Left kidney (tissue), 2 donors: ENCODE results near the gene ATP5ME. TPM values are rescaled to one million over a fixed set of nuclear protein-coding genes. Genes with fewer than 3 reads are reported as not detected.
"Not testable (repeated sequence)": the region's sequence is repeated elsewhere in the genome, so short reads cannot be mapped to it uniquely, and the experiment has no call there.

Experiments used
- DNase-seq: peaks from one replicate; pipeline ENCODE4 v3.0.0-alpha.2; 2013
- polyA plus RNA-seq: library from polyadenylated mRNA; unstranded; fragments of 120-200 nt; gene quantifications from one replicate; pipeline ENCODE4 v1.2.1, GENCODE V29; 2013; ENCODE audit not compliant: insufficient read length

ATP5ME gene
- polyA plus RNA-seq, 1 donor, result 212 TPM

DNA sequence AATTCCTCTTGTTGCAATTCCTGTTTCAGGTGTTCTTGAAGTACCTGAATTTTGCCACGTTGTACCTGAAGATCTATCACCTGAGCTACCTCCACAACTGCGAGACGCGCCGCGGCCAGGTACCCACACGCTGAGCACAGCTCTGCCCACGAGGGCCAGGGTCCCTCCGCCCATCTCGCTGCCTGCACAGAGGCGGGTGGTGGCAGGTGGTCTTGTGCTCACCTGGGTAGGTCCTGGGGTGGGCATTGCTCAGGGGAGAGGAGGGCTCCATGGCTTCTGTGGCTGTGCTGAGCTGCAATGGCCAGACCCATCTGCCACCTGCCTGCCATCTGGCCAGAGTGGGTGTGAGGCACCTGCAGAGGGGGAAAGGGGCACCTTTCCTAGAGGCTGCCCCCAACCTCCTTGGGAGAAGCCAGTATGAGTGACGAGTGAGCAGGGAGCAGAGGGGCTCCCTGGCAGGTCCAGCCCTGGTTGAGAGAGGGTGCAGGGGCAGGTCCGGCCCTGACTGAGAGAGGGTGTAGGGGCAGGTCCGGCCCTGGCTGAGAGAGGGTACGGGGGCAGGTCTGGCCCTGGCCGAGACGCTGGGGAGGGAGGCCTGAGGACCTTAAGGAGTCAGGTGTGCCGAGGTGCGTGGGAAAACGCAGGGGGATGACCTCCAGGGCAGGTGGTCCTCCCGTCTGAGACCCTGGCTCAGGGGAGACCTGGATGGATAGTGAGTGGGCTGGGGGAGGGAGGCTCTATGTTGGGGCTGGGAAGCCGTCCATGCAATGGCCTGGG is 38.0 kb downstream of the ATP5ME start:
- DNase-seq, result no peak

GRCh38 chr4:635066-635835 is 38.8 kb downstream of the ATP5ME start:
- DNase-seq, result not testable (repeated sequence)

DNA sequence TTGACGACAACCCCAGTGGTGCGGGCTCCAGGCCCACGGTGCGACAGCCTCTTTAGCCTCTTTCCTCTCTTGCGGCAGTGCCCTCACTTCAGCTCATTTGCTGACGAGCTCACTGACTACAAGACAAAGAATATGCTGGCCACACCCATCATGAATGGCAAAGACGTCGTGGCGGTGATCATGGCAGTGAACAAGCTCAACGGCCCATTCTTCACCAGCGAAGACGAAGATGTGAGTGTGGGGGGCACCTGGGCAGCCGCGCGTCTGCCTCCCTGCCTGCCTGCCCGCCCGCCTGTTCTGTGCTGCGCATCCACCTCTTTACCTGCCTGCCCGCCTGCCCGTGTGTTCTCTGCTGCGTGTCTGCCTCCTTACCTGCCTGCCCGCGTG is 39.5 kb downstream of the ATP5ME start:
- no peak for DNase-seq

GRCh38 chr4:633976-634598 is 40.0 kb downstream of the ATP5ME start:
- no peak for DNase-seq

GRCh38 chr4:633406-633805 is 40.7 kb downstream of the ATP5ME start:
- no peak for DNase-seq

DNA sequence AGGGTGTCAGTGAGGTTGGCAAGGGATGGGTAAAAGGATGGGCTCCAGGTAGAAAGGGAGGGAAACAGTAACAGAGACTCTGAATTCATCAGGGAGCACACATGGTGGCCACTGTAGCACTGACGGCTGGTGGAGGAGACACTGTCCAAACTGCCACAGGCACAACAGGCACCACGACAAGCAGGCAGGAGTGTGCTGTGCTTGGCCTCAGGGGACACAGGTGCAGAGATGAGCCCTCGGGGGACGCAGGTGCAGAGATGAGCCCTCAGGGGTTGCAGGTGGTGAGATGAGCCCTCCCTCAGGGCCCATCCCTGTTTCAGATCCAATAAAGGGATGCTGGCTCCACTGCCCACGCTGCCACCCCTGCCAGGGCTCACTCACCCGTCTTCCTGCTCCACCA is 41.1 kb downstream of the ATP5ME start:
- no peak for DNase-seq

GRCh38 chr4:632196-632790 is 41.8 kb downstream of the ATP5ME start:
- no peak for DNase-seq

DNA sequence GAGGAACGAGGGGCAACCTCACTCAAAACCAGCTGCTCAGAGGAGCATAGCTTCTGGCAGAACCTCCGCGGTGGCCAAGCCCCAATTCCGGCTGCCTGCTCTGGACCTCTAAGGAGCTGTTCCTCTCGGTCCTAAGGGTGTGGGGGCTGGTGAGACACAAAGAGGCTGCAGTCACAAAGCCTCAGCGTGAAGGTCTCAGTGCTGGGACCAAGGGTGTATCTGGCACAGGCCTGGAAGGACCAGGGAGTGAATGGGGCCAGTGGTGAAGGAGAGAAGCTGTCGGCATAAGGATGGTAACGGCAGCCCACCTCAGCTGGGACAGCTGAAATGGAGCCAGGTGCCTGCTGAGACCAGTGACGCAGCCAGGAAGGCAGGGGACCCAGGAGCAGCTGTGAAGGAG is 43.4 kb downstream of the ATP5ME start:
- DNase-seq, result no peak

GRCh38 chr4:629915-630641 is 44.0 kb downstream of the ATP5ME start:
- DNase-seq, result no peak

DNA sequence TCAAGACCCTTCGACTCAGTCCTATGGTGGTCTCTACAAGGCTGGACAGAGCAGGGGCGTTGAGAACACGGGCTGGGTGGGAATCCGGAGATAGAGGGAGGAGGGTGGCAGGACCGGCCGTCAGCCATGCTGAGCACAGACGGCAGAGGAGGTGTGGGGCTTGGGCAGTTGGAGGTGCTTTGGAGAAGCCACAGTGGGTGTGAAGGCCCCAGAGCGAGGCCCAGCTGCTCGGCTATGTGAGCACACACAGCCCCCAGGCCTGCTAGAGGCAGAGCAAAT is 44.5 kb downstream of the ATP5ME start:
- no peak for DNase-seq

- no peak for DNase-seq
Observed at GRCh38 chr4:628821-629635, 45.0 kb downstream of the ATP5ME start.

- DNase-seq, result no peak
Observed at GRCh38 chr4:628311-628741, 45.8 kb downstream of the ATP5ME start.

- no peak for DNase-seq
Observed at GRCh38 chr4:627347-628125, 46.5 kb downstream of the ATP5ME start.

DNA sequence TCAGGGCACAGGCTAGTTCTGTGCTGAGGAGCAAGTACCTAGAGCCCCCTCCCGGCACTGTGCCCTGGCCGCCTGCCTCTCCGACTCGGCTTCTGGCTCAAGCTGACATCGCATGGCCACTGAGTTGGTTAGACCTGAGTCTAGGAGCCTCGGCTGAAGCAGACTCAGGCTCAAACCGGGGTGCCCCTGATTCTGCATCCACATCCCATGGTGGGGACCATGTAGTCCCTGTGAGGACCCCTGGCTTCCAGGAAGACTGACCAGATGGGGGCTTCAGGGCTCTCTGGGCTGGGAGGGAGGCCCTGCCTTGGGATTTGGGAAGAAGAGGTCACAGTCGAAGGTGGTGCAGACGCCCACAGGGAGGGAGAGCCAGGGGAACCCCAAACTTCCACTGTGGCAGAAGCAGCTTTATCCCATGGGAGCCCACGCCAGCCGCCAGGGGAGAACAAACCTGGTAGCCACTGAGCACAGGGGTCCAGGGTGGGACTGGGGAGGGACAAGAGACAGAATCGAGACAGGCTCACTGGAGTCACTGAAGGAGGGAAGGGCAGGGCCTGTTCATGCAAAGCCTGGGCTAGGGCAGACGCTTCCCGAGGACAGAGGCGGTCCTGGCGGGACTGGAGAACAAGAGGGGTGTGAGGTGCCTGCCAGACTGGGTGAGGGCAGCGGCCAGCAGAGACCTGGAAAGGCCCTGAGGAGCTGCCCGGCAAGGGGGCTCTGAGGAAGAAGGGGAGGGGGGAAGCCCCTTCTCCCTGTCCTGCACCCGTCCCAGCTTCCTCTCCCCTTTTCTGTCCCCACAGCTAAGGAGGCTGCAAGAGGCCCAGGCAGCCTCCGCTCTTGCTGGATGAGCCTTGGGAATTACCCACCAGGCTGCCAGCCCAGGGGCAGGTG is 47.6 kb downstream of the ATP5ME start:
- no peak for DNase-seq

- no peak for DNase-seq
Observed at GRCh38 chr4:625631-626161, 48.4 kb downstream of the ATP5ME start.

DNA sequence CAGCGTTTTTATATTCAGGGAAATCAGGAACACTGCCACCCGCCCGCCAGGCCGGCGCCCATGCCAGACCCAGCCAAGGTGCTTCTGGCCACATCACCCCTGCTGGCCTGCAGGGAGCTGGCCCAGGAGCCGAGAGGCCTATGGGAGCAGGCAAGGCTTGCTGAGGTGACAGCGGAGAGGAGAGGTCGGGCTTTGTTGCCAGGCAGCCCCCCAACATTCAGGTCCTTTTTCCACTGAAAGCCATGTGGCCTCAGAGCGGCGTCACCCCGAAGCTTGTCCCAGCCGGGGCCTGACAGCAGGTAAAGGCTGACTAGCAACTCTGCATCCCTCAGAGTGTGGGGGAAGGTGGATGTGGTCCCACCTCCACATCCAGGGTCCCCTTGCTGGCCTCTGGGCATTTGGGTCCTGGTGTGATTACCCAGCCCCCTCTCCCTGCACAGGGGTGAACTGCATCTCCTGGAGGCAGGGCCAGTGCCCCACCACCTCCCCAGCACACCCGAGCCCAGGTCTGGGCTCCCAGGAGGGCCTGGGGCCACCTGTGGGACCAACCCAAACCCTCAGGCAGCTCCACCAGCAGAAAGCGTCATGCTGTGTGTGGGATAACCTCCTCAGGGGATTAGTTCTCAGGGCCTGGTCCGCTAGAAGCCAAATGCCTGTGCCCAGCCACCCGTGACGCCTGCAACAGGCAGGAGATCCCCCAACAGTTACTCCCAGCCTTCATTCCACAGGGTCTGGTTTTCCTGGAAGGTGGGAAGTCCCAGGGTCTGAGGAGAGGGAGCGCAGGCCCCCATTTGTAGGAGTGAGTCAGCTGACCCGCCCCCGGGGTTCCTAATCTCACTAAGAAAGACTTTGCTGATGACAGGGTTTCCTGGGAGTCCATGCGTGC is 49.1 kb downstream of the ATP5ME start, which contains the start of gene PDE6B:
TSS of gene PDE6B (plus strand) at position 869 of the 886 bp plus-strand sequence. CDS start 54 bp downstream, outside the sequence.
- peak; percentile 69 for DNase-seq

- DNase-seq, result no peak
Observed at GRCh38 chr4:623914-624566, 50.0 kb downstream of the ATP5ME start.
